Measurements from ENCODE around the gene ZNF616. TPM values are rescaled to one million over a fixed set of nuclear protein-coding genes. Genes with fewer than 3 reads are reported as not detected.

Gene ZNF616
- total RNA-seq, 4 donors from 2014 or later = 11.0 to 14.1 (median 13.2) TPM

- Histone ChIP-seq H3K36me3 (no peaks in the 10 kb centered on the region), H3K27me3 (no peaks in the 10 kb centered on the region), H3K9me3 (no peaks in the 10 kb centered on the region), H3K4me3 (replicated peaks in 1 of 3) (peak overlapping the region; percentile 64 to 87 (median 73)), H3K4me1 (peaks cover 0 to 10% of the 10 kb centered on the region in 2 donors), H3K27ac (peak overlapping the region; percentile 75 to 92 (median 89))
- TF ChIP-seq, protein P1, sequence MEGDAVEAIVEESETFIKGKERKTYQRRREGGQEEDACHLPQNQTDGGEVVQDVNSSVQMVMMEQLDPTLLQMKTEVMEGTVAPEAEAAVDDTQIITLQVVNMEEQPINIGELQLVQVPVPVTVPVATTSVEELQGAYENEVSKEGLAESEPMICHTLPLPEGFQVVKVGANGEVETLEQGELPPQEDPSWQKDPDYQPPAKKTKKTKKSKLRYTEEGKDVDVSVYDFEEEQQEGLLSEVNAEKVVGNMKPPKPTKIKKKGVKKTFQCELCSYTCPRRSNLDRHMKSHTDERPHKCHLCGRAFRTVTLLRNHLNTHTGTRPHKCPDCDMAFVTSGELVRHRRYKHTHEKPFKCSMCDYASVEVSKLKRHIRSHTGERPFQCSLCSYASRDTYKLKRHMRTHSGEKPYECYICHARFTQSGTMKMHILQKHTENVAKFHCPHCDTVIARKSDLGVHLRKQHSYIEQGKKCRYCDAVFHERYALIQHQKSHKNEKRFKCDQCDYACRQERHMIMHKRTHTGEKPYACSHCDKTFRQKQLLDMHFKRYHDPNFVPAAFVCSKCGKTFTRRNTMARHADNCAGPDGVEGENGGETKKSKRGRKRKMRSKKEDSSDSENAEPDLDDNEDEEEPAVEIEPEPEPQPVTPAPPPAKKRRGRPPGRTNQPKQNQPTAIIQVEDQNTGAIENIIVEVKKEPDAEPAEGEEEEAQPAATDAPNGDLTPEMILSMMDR (IDR thresholded peaks at IDR 0.05) = no peak
- TF ChIP-seq POLR2A (IDR thresholded peaks at IDR 0.05) = no peak
- intact Hi-C loops (cut with DNase I) = loop anchor here (2.0 kb wide), 1 partner anchor 100 kb away; no protein-coding TSS in a partner anchor
- DNase-seq = no peak
- 0% methylated on average over 7 of the region's 7 CpGs for WGBS, 2 donors
These were observed 821 bp downstream of the ZNF616 start for GRCh38 chr19:52138983-52139251.

DNA sequence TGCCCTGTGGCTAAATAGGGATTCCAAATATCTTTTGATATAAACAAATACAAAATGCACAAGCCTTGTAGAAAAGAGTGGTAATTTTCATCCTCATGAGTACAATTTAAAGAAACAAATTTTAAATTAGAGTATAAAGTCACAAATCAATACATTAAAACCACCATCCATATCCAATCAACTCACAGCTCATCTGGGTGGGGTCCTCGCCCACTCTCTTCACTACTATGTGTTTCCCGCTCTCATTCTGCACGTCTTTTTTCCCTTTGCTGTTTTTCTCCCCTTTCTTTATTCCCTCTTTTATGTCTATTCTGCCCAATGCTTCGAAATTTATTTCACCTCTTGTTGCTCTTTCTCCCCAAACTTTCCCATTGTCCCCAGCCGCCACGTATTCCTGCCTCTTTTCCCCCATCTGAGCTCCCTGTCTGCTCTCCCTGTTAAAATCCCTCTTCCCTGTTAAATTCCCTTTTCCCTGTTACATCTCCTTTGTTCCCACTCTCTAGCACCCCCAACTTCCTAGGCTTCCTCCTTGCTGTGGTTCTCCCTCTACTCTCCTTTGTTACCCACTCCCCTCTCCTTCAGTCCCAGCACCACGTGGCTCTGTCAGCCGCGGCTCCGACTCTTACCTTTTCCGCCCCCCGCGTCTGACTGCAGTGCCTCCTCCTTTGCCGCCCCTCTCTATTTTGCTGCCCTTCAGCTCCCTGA lies 1.3 kb downstream of the ZNF616 start:
- intact Hi-C loops (cut with DNase I) = loop anchor here (2.0 kb wide), 1 partner anchor 100 kb away; no protein-coding TSS in a partner anchor
- TF ChIP-seq, protein P1 (IDR thresholded peaks at IDR 0.05) = no peak
- TF ChIP-seq POLR2A (IDR thresholded peaks at IDR 0.05) = no peak

GRCh38 chr19:52120286-52120685 lies 19.5 kb downstream of the ZNF616 start:
- peaks cover 70 to 77% of the 10 kb centered on the region in 2 donors for H3K36me3 ChIP-seq
- TF ChIP-seq POLR2A (IDR thresholded peaks at IDR 0.05) = no peak
- TF ChIP-seq, protein P1 (IDR thresholded peaks at IDR 0.05) = no peak
- H3K27ac ChIP-seq = no peak overlapping the region
- H3K4me1 ChIP-seq = no peaks in the 10 kb centered on the region
- peaks cover 9% of the 10 kb centered on the region for H3K9me3 ChIP-seq
- WGBS, 2 donors = 97% methylated on average over 3 of the region's 3 CpGs
- intact Hi-C loops (cut with DNase I) = no loop called here
- no peak overlapping the region for H3K4me3 ChIP-seq (replicated peaks in 1 of 3)
- H3K27me3 ChIP-seq = no peaks in the 10 kb centered on the region
- no peak for DNase-seq

More for the DNA sequence above, 1.3 kb downstream of the ZNF616 start:
- Histone ChIP-seq H3K4me1 (peaks cover 0 to 10% of the 10 kb centered on the region in 2 donors), H3K9me3 (no peaks in the 10 kb centered on the region), H3K36me3 (no peaks in the 10 kb centered on the region), H3K4me3 (replicated peaks in 1 of 3) (peak overlapping the region; percentile 64 to 87 (median 73)), H3K27me3 (no peaks in the 10 kb centered on the region), H3K27ac (peak overlapping the region; percentile 75 to 92 (median 89))
- DNase-seq = peak; percentile 32 to 37
- WGBS, 2 donors = 9 to 11% methylated on average over 14 of the region's 14 CpGs

DNA sequence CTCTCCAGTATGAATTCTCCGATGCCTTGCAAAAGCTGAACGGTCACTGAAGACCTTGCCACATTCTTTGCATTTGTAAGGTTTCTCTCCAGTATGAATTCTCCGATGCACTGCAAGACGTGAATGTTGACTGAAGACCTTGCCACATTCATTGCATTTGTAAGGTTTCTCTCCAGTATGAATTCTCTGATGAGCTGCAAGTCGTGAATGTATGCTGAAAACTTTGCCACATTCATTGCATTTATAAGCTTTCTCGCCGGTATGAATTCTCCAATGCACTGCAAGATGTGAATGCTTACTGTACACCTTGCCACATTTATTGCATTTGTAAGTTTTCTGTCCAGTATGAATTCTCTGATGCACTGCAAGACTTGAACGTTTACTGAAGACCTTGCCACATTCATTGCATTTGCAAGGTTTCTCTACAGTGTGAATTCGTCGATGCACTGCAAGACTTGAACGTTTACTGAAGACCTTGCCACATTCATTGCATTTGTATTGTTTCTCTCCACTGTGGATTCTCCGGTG lies 24.1 kb downstream of the ZNF616 start:
- H3K27ac ChIP-seq = no peak overlapping the region

More for the DNA sequence above, 24.1 kb downstream of the ZNF616 start:
- Histone ChIP-seq H3K9me3 (peaks cover 24% of the 10 kb centered on the region), H3K36me3 (peaks cover 32 to 42% of the 10 kb centered on the region in 2 donors), H3K4me3 (replicated peaks in 1 of 3) (no peak overlapping the region), H3K4me1 (no peaks in the 10 kb centered on the region), H3K27me3 (no peaks in the 10 kb centered on the region)
- intact Hi-C loops (cut with DNase I) = loop anchor here (10.0 kb wide), 1 partner anchor 1109 kb away; no protein-coding TSS in a partner anchor
- no peak for DNase-seq
- TF ChIP-seq, protein P1 (IDR thresholded peaks at IDR 0.05) = no peak
- no peak for TF ChIP-seq POLR2A (IDR thresholded peaks at IDR 0.05)
- WGBS, 2 donors = 94 to 97% methylated on average over 12 of the region's 12 CpGs

Measured in thyroid gland (tissue), 4 donors.